GM12872 (cell line): Measurements from ENCODE around the gene SH3RF3.

Experiments used
- CTCF ChIP-seq: IDR thresholded peaks from 3 replicates; pipeline ENCODE4 v1.5.1; 2011; ENCODE audit warnings: low read depth, mild to moderate bottlenecking, low read length, moderate library complexity; ENCODE audit not compliant: insufficient read depth

The SH3RF3 gene

DNA sequence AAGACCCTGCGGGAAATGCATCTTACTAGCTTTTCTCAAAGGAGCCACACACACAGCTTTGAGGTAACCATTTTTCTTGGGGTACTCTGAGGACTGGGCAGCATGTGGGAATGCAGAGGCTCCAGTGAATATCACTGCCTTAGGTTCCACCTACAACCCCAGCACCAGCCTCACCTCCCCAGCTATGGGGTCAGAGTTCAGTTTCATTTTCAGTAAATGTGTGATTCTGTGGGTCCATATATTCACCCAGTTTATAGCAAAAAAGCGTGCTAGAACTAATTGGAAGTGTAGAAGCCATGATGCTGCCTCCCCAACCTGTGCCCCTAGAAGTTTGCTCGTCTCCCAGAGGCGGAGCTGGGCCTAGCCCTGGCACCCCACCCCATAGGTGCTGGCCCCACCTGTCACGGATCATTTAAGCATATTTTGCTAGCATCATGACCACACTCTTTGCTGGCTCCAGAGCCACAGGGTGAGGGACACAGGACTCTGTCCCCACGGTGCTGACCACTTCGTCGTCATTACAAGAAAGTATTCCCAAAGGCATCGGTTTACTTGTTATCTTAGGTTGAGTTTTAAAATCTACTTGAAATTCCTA is 57.7 kb downstream of the SH3RF3 start:
- no peak for TF ChIP-seq CTCF

- TF ChIP-seq CTCF = no peak
Observed at GRCh38 chr2:109187711-109188495, 58.9 kb downstream of the SH3RF3 start.

DNA sequence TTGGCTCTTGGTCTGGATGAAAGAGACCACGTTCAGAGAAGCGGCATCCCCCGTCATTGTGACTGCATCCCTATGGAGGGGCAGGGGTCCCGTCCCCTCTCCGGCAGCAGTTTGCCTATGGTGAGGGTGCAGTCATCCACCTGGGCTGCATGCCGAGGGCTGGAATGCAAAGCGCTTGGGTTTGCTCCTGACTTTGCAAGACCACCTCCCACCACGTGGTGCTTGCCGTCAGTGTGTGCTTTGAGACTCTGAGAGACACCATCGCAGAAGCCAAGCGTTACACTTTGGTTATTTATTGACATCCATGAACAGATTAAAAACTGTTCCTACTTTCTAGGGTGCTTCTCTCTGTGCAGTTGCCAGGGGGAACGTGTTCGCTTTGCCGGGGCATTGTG is 59.5 kb downstream of the SH3RF3 start:
- TF ChIP-seq CTCF = no peak

DNA sequence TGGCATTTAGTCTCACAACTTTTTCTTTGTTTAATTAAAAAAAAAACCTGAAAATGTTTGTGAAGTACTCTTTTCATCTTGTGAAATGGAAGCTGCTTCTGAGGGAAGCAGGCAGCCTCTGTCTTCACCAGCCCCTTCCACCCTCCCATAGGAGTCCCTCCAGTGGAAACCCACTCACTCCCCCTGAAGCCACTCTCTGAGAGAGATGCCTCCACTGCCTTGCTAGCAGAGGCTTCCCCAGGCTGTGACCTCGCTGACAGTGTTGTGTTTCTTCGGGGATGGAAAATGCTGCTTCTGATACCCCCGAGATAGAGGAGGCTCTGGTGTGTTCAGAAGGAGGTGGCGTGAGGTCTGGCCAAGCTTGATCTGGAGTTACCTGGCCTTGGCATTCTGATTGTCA is 59.9 kb downstream of the SH3RF3 start:
- no peak for TF ChIP-seq CTCF

- TF ChIP-seq CTCF = no peak
Observed at GRCh38 chr2:109189751-109190150, 60.7 kb downstream of the SH3RF3 start.

DNA sequence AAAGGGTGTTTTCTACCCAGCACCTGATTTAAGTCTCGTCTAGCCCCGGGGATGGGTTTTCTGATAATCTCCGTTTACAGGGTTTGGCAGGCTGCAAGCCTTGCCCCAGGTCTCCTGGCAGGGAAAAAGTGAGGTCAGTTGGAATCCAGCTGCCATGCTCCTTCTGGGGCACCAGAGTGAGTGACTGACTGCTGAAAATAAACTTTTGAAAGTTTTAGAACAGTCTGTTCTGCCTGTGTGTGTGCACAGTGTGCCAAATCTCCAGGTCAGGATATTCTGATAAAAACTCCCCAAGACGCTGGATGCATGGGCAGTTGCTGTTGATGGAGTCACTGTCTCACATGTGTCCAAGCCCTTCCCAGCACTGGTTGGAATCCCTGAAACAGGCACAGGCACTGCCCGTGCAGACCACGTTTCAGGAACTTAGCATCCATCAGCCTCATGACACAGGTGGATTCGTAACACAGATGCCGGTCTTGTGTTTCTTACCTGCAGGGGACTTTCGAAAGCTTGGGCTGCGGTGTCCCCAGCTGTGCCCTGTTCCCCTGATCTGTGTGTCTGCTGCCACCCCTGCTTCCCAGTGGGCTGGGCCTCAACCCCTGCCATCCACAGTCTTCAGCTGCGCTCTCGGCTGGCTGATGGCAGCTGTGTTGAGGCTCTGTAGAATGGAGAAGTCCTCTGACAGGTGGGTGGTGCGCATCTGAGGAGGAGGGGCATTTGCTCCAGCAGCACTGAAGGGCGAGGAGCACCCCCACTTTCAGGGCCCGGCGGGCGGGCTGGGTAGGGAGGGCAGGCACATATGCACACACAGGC is 65.0 kb downstream of the SH3RF3 start:
- no peak for TF ChIP-seq CTCF

- TF ChIP-seq CTCF = no peak
Observed at GRCh38 chr2:109194620-109194937, 65.6 kb downstream of the SH3RF3 start.
